Heart left ventricle (tissue), 13 donors: ENCODE measurements around the gene FOXN4.

Experiments used
- POLR2A ChIP-seq, 2 donors: fragments of 450-650 bp; IDR thresholded peaks; one replicate each; pipeline ENCODE4 v1.6.1; 2017; ENCODE audit warnings: antibody characterized with exemption in 2 of 2, mild to moderate bottlenecking in 2 of 2, moderate library complexity in 2 of 2
- TF ChIP-seq, protein P1 (sequence below), 12 donors: fragments of 200-600 bp; sonication (generic) in 4 of 12; IDR thresholded peaks; one replicate each; pipeline versions ENCODE4 v1.5.0 to v1.8.0; 2018 to 2022; ENCODE audit warnings: antibody characterized with exemption in 12 of 12, mild to moderate bottlenecking in 5 of 12
- donor health status: ischemic (EF 13 %, LVEDD 7.1; RV severe dilation, severe dysfunction).
- donor health status: DM: no; HTN: yes; CAD: no.
- donor health status: DM: no; HTN: no; CAD: no.
- donor health status: ischemic (EF 25% LVEDD 6.9; RV normal size, moderate dysfunction).
- donor health status: ischemic (EF 25% LVEDD 5.7; RV mildly dilated, moderate dysfunction).
- donor health status: ischemic (EF 35%, LVEDD 5.7; RV mildly dilated, moderate dysfunction).
- donor health status: nonischemic (EF 11% LVEDD 7.7; RV severe dilation, severe dysfunction).
- donor health status: DM: yes; HTN: yes; CAD: no.
- donor health status: PGD.
- donor health status: ischemic (EF 29% LVEDD 5.4; RV normal size, mild dysfunction).
- donor health status: nonischemic (EF 23%, LVEDD 6.1; RV moderate dilation, normal function).

DNA sequence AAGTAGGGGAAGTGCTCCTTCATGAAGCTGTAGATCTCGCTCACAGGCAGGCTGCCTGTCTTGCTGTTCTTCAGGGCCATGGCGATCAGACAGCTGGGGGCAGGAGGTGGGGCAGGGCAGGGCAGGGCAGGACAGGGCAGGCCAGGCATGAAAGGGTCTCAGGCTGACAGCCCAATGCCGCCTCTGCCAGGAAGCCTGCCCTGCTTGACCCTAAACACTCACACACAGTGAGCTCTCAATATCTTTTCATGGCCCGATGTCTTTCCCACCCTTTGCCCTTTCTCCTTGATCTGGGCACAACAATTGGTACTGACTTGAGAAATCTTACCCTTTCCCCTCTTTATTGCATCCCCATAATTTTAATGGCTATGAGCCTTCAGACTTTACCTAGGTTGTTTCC, 22.4 kb downstream of the FOXN4 start:
- TF ChIP-seq, protein P1, sequence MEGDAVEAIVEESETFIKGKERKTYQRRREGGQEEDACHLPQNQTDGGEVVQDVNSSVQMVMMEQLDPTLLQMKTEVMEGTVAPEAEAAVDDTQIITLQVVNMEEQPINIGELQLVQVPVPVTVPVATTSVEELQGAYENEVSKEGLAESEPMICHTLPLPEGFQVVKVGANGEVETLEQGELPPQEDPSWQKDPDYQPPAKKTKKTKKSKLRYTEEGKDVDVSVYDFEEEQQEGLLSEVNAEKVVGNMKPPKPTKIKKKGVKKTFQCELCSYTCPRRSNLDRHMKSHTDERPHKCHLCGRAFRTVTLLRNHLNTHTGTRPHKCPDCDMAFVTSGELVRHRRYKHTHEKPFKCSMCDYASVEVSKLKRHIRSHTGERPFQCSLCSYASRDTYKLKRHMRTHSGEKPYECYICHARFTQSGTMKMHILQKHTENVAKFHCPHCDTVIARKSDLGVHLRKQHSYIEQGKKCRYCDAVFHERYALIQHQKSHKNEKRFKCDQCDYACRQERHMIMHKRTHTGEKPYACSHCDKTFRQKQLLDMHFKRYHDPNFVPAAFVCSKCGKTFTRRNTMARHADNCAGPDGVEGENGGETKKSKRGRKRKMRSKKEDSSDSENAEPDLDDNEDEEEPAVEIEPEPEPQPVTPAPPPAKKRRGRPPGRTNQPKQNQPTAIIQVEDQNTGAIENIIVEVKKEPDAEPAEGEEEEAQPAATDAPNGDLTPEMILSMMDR (IDR thresholded peaks at IDR 0.05): no peak
- TF ChIP-seq POLR2A (IDR thresholded peaks at IDR 0.05): no peak
